ENCODE data around the gene AGK.
A peak's percentile ranks its signal among the peaks of the same experiment; 100 is the strongest.
"Not testable (repeated sequence)": the region's sequence is repeated elsewhere in the genome, so short reads cannot be mapped to it uniquely, and the experiment has no call there.

The AGK gene

DNA sequence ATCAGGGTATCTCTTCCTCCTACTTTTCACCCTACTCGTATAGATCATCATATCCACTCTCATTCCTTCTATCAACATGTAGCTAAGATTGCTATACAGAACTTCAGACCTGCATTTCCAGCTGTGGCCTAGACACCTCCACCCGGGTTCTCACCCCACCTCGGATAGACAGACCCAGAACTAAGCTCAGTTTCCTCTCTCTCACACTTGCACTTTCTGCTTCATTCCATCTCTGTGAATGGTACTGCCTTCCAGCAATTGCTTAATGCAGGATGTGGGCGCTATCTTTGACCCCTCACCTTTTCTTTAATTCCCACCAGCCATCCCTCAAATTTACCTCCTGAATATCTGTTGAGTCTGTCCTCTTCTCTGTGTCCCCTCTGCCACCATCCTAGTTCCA lies 35.7 kb downstream of the AGK start:
- DNase-seq (ENCODE audit: low read depth) = no peak

DNA sequence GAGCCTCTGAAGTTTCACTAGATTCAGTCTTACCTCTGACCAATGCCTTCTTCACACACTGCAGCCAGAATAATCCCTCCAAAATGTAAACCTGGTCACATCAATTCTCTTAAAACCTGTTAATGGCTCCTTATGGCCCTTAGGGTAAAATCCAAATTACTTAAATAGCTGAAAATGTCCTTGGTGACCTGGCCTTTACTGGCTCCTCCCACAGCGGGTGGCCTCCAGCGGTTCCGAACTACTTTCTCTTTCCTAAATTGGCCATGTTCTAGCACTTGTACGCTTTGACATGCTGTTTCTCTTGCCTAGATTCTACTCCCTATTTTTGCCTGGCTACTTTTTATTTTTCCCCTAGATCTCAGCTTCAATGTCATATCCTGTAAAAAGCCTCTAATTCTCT lies 36.1 kb downstream of the AGK start:
- no peak for DNase-seq (ENCODE audit: low read depth)

DNA sequence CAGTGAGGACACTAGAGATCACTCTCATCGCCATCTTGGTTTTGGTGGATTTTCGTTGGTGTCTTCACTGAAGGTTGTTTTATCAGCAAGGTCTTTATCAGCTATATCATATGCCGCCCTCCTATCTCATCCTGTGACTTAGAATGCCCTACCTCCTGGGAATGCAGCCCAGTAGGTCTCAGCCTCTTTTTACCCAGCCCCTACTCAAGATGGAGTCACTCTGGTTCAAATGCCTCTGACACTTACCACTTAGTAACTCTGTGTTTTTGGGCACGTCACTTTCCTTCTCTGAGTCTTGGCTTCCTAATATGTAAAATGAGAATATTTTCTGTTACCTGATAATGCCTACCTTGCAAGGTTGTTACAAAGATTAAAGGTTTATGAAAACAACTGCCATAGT lies 37.7 kb downstream of the AGK start:
- no peak for DNase-seq (ENCODE audit: low read depth)

DNA sequence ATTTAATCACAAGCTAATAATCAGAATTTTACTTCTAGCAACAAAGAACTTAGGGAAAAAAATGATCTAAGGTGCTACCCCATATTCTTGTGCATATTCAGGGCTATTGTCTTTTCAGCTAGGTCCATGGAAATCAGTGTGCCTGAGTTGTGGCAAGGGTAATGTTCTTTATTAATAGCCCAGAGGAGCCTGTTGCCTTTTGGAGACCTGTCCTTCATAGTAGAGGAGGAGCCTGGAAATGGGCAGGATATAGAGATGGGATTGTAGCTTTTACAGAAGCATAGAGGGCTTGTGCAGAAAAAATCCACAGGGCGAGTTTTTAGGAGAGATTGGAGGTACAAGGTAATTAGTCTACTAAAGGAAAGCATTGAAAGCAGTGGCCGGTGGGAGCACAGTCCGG lies 38.9 kb downstream of the AGK start:
- DNase-seq (ENCODE audit: low read depth) = no peak

DNA sequence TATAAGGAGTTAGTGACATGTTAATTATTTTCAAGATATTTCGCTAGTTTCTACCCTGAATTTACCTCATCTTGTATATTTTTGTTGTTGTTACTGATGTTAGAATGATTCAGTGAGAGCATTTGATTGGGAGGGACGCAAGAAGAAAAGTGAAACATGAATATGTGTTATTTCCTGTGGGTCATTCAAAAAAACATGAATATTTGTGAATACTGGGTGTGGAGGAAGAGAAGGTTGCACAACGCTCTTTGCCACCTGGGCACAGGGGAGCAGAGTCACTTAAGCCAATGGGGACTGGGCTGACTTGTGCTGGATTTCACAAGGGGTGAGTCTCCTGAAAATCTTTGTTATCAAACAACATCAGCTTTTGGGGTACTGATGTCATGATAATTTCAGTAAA lies 39.5 kb downstream of the AGK start:
- DNase-seq (ENCODE audit: low read depth) = no peak

DNA sequence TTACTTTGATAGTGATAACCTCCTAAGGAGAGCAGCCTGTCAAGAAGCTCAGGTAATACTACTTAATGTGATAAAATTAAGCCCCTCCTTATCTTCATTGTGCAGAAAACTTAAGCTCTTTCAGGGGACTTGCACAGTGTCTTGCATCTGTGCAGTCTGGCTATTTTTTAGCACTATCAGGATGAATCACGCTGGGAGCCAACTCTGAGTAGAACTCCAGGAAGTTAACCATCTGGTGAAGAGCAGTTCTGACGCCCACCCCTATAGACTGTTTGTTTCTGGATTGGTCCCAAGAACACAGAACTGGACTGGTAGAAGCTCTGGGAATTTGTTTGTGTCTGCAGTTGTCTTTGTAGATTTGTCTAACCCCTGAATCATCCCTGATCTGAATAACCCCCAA lies 41.9 kb downstream of the AGK start:
- DNase-seq (ENCODE audit: low read depth) = peak; percentile 91

DNA sequence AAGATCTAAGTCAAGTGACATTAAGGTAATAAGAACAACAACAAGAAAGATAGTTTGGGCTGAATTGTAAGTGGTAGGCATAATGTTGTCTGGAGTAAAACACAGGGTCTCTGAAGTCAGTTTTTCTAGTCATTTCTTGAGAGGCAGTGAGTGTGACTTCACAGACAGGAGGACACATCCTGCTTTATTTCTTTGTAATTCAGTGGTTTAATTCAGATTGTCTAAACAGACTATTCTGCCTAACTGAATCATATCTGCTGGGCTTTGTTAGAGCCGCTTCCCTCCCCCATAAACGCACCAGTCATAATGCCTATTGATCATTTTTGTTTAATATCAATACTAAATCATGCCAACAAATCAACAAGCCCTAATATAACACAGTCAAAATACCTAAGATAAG lies 46.8 kb downstream of the AGK start:
- no peak for DNase-seq (ENCODE audit: low read depth)

DNA sequence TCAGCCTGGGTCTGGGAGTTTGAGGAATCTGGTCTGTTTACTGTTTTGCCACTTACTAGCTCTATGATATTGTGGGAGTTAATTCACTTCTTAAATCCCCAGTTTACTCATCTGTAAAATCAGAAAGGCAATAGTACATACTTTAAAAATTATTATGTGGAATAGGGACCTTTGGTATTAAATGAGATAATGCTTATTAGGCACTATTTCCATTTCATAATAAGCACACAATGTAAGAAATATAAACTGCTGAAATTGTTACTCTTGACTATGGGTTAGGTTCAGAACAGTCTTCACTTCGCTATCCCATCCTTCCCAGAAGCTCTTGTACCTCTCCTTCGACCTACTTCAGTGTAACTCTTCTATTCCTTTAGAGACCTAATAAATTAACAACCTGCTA lies 47.2 kb downstream of the AGK start:
- no peak for DNase-seq (ENCODE audit: low read depth)

DNA sequence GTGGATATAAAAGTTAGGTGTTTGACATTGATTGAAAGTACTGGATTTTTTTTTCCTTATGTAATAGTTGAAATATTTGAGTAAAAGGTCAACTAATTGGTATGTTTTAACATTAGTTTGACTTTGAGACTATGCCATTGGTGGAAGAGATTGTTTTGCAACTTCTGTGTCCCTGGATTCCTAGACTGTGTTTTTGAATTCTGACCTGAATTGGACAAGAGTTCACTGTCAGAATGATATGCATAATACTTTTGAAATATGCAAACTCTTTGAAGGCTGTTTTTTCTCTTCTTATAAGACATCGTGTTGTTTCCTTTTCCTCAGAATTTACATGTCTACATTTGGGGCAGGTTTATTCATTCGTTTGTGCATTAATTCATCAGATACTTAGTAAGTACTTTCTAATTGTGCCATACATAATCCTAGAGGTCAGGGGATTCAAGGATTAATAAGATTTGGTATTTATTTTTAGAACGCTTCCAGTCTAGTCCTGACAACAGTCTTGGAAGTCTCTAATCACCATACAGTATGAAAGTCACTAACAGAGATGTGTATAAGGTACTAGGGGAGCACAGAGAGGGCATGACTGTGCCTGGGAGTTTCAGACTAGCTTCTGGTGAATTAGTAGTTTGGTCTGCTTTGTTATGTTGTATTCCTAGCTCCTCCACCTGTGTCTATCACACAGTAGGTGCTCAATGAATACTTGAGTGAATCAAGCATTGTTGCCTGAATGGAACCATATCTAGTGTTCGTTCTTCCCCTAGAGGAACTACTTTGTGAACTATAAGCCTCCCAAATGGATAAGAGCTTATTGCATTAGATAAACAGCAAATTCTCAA lies 49.2 kb downstream of the AGK start:
- DNase-seq (ENCODE audit: low read depth) = no peak

DNA sequence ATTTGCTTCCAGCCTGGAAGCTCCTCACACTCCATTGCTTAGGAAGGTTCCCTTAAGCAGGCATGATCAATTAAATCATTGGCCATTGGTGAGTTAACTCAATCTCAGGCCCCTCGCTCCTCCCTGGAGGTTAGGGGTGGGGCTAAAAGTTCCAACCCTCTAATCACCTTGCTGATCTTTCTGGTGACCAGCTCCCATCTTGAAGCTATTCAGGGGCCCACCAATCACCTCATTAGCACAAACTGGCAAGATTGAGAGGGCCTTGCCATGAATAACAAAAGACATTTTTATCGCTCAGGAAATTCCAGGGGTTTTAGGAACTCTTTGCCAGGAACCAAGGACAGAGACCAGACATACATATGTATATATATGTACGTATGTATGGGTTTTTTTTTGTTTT lies 58.4 kb downstream of the AGK start:
- no peak for DNase-seq (ENCODE audit: low read depth)

DNA sequence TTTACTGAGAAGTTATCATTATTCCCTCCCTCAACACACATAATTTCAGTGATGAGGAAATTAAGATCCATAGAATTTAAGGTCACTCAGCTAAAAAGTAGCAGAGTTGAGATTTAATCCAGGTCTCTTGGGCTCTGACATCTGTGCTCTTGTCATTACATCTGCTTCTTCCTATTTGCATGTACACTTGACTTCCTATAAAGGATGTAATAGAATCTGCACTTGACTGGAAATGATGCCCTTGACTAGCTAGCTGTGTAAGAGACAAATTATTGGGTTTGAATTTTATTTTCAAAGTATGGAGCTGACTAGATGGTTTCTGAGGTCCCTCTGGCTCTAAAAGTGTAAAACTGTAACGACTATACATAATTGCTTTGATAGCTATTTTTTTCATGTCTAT lies 59.5 kb downstream of the AGK start:
- no peak for DNase-seq (ENCODE audit: low read depth)

DNA sequence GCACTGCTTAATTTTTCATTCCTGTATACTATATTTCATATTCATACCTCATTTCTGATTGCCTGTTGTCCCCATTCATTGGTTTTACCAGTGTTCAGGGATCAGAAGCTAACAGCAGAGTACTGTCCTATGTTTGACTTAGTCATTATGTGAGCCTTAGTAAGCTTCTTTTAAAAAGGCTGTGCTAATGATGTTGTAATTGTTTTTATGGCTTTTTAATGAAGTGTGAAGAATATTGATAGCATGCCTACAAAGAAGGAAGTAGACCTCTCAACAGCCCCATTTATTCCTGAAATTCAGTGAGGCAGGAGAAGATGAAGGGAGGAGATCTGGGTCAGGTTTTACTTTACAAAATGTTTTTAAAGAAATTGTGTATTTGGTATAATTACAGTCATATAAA lies 61.7 kb downstream of the AGK start:
- no peak for DNase-seq (ENCODE audit: low read depth)

DNA sequence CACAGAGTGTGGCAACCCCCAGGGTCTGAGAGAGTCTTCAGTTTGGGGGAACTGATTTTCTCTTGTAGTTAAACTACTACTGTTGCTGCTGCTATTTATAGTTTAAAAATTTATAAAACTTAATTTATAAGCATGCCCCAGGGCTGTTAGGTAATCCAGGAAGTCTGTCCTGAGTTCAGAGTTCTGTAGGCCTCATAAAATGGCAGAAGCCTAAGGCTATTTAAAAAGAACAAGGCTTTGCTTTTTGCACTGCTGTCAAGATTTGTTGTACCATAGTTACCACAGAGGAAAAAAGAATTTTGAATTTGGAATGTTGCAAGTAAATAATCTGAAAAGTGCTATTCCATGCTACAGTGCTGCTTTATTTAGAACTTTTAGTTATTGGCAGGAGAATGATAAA lies 66.1 kb downstream of the AGK start:
- no peak for DNase-seq (ENCODE audit: low read depth)

DNA sequence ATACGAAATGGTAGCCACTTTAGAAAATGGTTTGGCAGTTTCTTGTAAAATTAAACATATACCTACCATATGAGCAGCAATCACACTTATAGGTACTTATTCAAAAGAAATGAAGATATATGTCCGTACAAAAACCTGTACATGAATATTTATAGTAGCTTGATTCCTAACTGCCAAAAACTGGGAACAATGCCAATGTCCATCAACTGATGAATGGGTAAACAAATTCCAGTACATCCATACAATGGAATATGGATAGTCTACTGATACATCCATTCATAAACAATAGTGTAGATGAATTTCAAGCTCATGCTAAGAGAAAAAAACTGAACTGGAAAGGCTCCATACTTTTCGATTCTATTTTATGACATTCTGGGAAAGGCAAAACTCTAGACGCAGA lies 68.5 kb downstream of the AGK start:
- no peak for DNase-seq (ENCODE audit: low read depth)

DNA sequence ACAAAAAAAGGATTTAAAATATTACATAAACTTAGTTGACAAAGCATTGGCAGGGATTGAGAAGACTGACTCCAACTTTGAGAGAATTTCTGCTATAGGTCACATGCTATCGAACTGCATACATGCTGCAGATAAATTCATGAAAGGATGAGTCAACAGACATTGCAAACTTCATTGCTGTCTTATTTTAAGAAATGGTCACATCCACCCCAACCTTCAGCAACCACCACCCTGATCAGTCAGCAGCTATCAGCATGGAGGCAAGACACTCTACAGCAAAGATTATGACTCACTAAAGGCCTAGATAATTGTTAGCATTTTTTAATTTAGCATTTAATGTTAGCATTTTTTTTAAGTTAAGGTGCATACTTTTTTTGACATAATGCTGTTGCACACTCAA lies 73.6 kb downstream of the AGK start:
- no peak for DNase-seq (ENCODE audit: low read depth)

DNA sequence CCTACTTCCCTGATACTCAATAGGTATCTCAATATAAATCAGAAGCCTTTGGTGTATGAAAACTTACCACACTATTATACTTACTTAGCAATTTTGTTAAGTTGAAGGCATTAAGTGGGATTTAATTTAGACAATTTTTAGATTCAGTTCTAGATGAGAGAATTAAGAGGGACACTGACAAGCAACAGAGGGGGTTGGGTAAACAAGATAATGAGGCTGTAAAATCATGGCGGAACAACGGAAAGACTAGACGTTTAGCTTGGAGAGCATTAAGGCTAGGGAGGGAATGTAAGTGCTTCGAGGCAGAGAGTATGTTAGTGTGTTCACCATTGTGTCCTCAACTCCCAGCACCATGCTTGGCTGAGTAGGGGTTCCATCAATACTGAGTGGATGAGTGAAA lies 79.4 kb downstream of the AGK start:
- no peak for DNase-seq (ENCODE audit: low read depth)

DNA sequence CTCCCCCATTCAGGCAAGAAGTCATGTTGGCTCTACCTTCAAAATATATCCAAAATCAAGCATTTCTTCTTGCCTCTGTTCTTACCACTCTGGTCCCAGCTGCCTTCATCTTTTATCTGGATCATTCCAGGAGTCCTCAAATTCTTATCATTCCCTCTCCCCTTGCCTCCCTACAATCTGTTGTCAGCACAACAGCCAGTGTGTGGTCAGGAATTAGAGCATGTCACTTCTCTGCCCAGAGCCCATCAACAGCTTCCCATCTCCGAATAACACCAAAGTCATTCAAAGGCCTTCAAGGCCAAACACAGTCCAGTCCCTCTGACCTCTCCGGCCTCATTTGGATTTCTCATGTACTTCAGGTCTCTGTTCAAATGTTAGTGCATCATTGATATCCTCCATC lies 80.3 kb downstream of the AGK start:
- no peak for DNase-seq (ENCODE audit: low read depth)

DNA sequence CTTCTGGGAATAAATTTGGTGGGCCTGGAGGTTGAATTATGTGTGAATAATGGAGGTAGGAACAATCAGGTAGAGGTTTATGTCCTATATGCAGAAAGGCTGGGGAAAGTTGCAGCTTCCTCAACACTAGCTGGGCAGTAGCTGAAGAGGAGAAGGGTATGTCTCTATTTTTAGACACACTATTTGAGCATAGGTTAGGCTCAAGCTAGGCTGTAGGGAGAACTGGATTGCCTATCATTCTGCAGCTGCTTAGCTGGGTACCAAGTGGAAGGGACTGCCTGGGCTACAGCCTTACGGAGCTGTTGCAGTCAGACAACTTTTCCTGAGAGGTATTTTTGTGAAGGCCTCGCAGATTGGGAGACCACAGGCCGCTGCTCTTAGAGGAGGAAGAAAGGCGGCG lies 82.9 kb downstream of the AGK start:
- DNase-seq (ENCODE audit: low read depth) = no peak

DNA sequence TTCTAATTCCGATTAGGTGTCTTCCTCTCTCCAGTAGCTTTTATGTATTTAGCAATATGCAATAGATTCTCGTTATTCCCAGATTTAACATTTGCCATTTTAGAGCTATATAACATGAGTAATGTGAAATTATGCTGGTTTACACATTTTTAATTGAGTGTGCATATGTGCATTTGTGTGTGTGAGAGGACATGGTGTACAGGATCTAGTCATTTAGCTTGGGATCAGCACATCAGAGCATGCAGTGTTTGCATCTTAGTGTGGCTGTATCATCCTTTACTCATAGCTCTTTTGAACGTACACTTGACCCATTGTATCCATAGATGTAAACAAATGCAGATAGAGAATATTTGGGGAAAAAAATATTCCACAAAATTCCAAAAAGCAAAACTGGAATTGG lies 84.8 kb downstream of the AGK start:
- DNase-seq (ENCODE audit: low read depth) = no peak

DNA sequence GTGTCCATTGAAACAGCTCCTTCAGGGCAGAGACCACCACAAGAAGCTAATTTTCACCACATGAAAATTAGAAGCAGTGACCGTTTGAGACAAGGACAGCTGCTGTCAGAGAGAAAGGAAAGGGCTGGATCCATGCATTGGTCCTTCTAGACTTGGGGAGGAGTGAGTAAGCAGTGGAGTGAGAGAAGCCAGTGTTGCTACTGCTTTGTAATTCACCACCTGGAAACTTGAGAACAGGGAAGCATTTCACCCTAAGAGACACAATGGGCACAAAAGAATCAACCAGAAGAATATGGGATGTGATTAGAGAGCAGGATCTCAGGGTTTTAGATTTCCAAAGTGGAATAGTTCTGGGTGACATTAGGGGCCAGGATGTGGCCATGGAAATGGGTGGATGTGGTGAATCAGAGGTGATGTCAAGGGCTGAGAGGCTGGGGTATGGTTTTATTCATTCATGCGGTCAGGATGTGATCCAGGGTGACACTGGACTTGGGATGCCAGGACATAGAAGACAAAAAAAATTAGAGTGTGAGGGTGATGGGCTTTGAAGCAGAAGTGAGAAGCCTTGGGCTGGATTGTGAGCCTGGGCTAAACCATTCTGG lies 89.1 kb downstream of the AGK start:
- no peak for DNase-seq (ENCODE audit: low read depth)

DNA sequence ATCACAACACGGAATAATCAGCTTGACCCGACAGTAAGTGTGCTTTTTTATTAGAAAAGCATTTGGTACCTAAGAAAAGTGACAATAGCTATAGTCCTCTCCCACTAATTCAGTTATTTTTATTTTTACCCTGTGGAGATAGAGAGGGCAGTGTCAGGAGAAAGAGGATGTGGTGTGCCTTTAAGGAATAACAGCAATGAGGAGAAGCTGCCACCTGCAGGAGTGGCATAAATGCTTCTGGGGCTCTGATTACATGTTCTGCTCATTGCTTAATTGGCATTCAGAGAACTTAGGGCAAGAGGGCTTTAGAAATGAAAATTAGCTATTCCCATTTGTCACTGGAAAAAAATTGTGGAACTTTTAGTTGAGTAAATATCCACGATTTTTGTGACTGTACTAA lies 90.7 kb downstream of the AGK start:
- DNase-seq (ENCODE audit: low read depth) = no peak

DNA sequence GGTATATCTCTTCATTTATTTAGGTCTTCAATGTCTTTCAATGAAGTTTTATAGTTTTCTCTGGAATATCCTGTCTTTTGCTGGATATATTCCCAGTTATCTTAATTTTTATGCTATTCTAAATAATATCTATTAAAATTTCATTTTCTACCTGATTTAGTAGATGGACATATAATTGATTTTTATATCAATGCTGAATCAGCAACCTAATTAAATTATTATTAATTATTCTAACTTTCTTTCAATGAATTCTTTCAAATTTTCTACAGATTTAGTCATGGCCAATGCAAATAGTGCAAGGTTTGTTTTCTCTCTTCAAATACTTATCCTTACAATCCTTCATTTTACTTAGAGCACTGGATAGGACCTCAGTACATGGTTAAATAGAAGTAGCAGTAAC lies 94.0 kb downstream of the AGK start:
- DNase-seq (ENCODE audit: low read depth) = no peak

DNA sequence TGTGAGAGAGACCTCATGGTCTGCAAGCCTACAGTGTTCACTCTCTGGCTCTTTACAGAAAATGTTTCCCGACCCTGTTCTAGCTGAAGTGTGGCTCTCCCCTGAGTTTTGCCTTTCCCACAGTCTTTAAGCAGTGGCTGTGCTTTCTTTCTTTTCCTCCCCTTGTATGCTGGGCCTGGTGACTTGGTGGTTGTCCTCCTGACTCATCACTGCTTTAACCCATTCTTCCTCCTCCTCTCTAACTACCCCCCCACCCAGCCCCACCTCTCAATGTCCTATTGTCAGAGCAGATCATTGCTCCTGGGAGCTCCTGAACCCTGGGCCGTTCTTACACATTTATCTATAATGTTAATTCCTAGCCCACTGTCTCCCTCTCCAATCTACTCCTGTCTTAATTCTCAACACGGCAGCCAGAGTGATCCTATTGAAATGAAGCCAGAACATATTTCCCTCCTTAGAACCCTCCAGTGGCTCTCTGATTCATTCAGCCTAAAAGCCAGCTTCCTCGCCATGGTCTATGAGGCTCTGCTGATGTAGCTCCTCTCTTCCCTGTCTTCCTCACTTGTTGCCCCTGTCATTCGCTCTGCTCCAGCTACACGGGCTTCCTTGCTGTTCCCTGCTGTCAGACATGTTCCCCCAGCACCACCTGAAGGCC lies 95.7 kb downstream of the AGK start:
- no peak for DNase-seq (ENCODE audit: low read depth)

DNA sequence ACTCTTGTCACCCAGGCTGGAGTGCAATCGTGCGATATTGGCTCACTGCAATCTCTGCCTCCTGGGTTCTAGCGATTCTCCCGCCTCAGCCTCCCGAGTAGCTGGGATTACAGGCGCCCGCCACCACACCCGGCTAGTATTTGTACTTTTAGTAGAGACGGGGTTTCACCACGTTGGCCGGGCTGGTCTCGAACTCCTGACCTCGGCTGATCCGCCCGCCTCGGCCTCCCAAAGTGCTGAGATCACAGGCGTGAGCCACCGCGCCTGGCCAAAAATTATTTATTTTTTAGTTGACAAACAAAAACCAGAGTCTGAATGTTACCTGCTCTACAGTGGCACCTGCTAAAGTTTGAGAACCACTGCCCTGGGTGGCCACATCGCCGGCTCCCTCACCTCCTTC lies 96.5 kb downstream of the AGK start:
- DNase-seq (ENCODE audit: low read depth) = not testable (repeated sequence)

Data from non-pigmented ciliary epithelial cell (primary cell).